GM12875 (cell line): ENCODE data around the gene PPP1R12B.

Experiments used
- H3K4me3 ChIP-seq: one replicate; pipeline ENCODE4 v1.5.1; 2011; ENCODE audit warnings: low read depth, low read length, control low read depth
- CTCF ChIP-seq: IDR thresholded peaks from 2 replicates; pipeline ENCODE4 v1.5.1; 2011; ENCODE audit warnings: low read depth, mild to moderate bottlenecking, control low read depth, inconsistent platforms, low read length, moderate library complexity, borderline replicate concordance; ENCODE audit not compliant: insufficient read depth

Gene PPP1R12B

GRCh38 chr1:202568410-202568809, 219.9 kb downstream of the PPP1R12B start:
- no peak overlapping the region for H3K4me3 ChIP-seq
- no peak for TF ChIP-seq CTCF

GRCh38 chr1:202568826-202569225, 220.3 kb downstream of the PPP1R12B start:
- no peak overlapping the region for H3K4me3 ChIP-seq
- no peak for TF ChIP-seq CTCF

- no peak for TF ChIP-seq CTCF
- H3K4me3 ChIP-seq, result no peak overlapping the region
These were observed 221.2 kb downstream of the PPP1R12B start for GRCh38 chr1:202569393-202570322.

GRCh38 chr1:202571719-202572339, 223.3 kb downstream of the PPP1R12B start:
- TF ChIP-seq CTCF, result peak; percentile 79
- H3K4me3 ChIP-seq, result no peak overlapping the region

- H3K4me3 ChIP-seq, result no peak overlapping the region
- no peak for TF ChIP-seq CTCF
These were observed 224.4 kb downstream of the PPP1R12B start for GRCh38 chr1:202572867-202573266.

- no peak for TF ChIP-seq CTCF
- no peak overlapping the region for H3K4me3 ChIP-seq
These were observed 227.6 kb downstream of the PPP1R12B start for GRCh38 chr1:202575918-202576653.
